Activated T-cell treated with anti-CD3 and anti-CD28 coated beads for 48 hours (primary cell): ENCODE data around the gene LGR6.

Experiments
- DNase-seq: peaks from one replicate; pipeline ENCODE4 v3.0.0-alpha.2; 2020; ENCODE audit warnings: low read depth

Gene LGR6

DNA sequence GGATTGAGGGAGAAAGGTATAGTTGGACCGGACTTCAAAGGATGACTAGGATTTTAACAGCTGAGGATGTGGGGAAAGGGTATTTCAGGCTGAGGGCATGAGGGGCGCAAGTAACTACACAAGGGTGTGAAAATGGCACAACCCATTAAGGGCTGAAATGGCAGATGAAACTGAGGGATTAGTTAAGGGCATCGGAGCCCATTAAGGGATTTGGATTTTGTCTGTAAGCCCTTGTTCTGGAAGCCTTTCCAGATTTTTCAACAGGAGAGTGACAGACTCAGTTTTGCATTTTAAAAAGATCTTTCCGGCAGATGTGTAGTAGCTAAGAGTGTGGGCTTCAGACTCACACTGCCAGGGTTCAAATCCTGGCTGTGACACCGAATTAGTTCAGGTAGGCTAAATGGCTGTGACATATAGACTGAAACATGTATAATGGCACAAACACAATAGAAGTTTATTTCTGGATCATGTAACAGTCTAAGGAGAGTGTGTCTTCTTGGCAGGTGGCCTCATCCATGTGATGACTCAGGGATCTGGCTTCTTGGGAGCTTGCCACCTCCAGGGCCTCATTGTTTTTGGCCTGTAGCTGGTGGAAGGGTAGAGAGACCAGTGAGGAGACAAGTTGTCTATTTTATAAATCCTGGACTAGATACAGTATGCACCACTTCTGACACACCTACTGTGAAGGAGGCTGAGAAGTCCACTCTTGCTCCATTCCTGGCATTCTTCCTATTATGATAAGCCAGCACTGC, 98.5 kb downstream of the LGR6 start:
- DNase-seq: no peak

DNA sequence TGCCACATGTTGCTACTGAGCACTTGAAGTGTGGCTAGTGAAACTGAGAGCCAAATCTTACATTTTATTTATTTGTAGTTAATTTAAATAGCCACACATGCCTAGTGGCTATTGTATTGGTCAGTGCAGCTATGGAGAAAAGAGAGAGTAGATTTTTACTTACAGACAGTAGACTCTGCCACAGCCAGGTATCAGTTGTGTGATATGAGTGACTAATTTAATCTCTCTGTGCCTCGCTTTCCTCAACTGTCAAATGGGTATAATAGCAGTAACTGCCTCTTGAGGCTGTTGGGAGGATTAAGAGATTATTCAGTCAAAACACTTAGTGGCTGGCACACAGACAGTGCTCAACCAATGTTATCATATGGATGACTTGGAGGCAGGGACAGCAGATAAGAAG, 99.2 kb downstream of the LGR6 start:
- no peak for DNase-seq

DNA sequence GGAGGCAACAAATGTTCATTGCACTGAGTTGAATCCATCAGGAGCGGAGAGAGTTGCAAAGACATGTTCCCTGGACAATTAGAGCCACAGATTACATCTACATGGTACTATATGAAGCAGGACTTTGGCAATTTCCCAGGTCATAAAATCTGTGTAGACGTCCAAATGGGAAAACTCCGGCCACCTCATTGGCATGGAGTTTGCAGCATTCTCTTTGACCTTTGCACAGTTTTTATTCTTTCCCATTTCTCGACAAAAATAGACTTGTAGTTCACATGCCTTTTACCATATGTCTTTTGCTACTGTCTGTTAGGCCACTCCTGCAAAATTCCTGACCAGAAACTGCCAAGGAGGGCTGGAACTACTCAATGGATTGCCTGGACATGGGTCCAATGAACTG, 100.0 kb downstream of the LGR6 start:
- DNase-seq: no peak

DNA sequence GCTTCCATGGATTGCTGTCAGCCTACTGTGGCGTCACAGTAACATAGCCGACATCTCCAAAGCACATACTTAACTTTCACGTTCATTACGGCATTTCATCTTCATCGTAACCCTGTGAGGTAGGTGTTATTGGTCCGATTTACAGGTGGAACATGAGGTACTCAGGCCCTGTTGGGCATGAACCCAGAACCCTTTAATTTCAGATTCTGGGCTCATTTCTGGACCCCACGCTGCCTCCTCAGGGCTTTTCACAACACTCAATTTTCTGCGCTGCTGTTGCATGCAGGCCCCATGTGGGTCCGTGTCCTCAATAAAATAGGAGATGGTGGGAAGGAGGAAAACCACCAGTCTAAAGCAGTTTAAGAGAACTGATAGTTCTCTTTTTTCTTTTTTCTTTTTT, 108.6 kb downstream of the LGR6 start:
- DNase-seq: no peak

DNA sequence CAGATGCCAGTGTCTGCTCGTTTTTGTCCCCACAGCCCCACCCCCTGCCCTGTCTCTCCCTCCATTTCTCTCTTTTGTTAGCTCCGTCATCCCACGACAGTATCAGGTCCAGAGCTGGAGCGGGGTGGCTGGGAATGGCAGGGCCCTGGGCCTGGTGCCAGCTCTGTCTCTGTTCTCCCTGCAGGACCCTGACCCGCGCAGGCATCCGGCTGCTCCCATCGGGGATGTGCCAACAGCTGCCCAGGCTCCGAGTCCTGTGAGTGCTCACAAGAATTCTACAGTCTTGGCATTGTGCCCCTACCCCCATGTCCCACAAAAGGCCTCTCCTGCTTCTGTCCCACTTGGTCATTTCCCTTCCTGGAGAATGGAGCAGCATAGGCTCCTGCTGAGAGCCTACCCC, 110.8 kb downstream of the LGR6 start:
- DNase-seq: no peak

DNA sequence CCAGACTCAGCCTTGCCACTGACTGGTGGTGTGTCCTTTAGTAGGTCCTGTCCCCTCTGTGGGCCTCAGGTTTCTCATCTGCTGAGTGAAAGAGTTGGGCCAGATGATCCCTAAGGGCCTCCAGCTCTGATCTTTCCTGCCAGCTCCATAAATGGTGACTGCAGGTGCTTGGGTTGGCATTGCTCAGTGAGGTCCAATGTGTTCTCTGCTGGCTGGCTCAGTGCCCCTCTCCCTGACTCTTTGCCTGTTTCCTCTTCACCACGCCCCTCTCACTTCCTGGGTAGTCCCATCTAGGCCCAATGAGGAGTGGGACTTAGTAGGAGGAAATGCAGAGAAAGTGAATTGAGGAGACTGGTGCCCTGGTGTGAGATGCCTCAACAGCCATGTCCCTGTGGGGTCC, 111.6 kb downstream of the LGR6 start:
- no peak for DNase-seq

DNA sequence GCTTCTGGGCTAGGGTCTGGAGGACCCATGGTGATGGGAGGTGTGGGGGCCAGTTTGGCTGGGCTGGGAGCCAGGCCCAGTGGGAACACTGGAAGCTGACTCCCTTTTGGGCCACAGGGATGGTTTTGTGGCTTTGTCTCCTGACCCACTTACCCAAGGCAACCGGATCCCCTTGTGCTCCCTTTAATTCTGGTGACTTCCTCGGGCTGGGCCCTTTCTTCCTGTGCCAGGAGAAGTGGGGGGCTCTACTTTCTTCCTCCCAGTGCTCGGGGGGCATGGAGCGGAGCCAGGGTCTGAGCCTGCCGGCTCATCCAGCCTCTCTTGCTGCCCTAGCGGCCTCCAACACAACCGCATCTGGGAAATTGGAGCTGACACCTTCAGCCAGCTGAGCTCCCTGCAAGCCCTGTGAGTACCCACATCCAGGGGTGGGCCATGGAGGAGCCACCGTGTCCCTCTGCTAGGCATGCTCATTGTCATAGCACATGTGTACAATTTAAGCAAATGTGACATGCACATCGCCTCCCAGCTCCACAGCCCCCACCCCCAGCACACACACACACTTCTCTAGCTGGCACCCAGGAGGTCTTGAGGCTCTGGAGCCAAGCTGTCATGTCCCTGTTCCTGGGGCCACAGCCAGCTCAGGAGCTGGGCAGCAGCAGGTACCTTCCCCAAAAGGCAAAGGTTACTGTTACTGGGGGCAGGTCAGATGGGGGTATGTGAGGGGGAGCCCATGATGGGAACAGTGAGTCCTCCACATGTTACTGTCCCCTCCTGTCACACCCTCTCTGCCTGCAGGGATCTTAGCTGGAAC, 113.1 kb downstream of the LGR6 start:
- DNase-seq: no peak

DNA sequence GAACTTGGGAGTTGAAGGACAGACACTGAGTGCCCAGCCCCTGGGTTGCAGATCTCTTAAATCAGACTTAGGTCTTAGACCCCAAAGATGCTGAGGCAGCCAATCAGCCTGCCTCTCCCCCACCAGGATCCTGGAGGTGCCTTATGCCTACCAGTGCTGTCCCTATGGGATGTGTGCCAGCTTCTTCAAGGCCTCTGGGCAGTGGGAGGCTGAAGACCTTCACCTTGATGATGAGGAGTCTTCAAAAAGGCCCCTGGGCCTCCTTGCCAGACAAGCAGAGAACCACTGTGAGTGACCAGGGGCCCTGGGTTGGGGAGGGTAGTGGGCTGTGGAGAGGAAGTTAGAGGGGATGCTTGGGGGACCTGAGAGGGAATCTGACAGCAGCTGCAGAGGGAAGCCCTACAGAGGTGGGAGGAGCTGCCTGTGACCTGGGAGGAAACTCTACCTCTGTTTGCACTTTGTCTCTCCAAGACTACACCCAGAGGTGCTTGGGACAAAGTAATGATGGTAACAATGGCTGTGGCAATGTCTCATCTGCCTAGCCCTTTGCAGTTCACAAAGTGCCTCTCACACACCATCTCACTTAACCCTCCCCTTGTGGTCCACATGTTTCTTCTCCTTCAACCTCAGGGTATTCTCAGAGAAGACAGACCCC, 116.6 kb downstream of the LGR6 start:
- no peak for DNase-seq

DNA sequence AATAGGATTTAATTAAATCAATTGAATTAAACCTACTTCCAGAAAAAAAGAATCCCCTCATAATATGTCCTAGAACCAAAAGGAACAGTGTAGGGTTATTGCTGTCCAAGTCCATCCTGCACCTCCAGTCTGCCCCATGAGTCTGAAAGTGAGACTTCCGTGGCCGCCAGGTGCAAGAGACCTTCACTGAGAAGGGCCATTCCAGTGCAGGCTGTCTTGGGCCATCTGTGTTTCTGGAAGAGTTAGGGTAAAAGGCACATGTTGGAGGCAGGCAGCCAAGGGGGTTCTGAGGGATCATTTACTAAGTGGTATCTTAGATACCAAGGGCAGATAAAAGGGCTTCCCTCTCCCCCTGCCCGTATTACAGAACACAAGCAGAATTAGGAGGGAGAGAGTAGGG, 117.1 kb downstream of the LGR6 start:
- no peak for DNase-seq

DNA sequence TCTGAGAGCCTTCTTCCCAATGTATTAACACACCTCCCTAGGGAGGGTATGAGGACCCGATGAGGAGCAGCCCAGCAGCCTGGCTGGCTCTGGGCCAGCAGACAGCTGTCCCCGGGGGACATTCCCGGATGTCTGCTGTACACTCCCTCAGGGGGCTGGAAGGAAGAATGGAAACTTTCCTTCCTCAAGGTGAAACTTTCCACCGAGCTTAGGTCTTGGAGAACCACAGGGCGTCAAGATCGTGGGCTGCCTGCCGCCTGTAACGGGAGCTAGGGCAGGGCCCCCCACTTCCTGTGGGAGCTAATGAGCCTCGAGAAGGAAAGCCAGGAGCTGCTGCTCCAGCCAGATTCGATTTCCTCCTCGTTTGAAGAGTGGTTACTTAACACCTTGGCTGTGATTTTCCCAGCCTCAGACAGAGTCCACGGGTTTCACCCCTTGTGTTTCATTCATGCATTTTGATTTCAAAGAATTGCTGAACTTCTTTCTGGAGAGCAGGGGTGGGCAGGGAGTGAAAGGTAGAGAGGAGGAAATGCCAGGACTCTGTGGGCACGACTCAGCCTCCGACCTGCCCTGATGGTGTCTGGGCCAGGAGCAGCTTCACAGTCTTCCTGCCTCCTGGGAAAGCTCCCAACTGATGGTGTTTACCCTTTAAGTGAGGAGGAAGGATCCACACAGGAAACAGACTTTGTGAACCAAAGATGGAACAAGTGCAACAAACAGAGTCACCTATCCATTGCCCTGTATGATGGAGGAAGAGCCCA, 118.5 kb downstream of the LGR6 start:
- no peak for DNase-seq

DNA sequence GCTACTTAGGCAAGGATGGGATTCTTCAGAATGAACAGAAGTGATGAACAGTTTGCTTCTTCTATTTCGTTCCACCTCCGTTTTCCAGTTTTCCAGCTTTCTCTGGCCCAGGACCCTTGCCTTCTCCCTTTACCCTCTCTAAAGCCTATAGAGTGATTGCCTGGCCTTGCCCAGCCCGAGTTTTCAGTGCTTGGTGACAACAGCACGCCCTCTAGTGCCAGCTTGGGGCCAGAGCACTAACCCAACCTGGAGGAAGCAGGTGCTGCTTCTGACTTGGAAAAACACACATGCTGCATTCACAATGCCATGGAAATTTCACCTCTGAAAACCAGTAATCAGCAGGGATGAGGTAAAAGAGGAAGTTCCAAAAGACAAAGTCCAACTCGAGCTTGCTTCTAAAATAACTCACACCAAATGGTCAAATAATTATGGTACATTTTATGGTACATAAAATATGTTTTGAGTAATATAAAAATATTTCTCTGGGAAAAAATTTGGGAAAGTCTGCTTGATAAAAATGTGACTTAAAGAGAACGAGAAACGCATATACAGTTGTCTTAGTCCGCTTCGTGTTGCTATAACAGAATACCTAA, 122.1 kb downstream of the LGR6 start:
- peak; percentile 62 for DNase-seq

DNA sequence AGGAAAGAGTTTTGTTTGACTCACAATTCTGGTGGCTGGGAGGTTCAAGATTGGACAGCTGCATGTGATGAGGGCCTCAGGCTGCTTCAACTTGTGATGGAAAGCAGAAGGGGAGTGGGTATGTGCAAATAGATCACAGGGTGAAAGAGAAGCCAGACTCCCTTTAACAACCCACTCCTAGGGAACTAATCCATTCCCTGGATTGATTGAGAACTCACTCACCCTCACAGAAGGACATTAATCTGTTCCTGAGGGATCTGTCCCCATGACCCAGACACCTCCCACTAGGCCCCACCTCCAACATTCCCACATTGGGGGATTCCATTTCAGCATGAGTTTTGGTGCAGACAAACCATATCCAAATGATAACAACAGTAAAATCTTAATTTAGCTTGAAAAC, 122.6 kb downstream of the LGR6 start:
- DNase-seq: no peak

DNA sequence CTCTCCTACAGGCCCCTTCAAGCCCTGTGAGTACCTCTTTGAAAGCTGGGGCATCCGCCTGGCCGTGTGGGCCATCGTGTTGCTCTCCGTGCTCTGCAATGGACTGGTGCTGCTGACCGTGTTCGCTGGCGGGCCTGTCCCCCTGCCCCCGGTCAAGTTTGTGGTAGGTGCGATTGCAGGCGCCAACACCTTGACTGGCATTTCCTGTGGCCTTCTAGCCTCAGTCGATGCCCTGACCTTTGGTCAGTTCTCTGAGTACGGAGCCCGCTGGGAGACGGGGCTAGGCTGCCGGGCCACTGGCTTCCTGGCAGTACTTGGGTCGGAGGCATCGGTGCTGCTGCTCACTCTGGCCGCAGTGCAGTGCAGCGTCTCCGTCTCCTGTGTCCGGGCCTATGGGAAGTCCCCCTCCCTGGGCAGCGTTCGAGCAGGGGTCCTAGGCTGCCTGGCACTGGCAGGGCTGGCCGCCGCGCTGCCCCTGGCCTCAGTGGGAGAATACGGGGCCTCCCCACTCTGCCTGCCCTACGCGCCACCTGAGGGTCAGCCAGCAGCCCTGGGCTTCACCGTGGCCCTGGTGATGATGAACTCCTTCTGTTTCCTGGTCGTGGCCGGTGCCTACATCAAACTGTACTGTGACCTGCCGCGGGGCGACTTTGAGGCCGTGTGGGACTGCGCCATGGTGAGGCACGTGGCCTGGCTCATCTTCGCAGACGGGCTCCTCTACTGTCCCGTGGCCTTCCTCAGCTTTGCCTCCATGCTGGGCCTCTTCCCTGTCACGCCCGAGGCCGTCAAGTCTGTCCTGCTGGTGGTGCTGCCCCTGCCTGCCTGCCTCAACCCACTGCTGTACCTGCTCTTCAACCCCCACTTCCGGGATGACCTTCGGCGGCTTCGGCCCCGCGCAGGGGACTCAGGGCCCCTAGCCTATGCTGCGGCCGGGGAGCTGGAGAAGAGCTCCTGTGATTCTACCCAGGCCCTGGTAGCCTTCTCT, 124.6 kb downstream of the LGR6 start:
- DNase-seq: no peak

DNA sequence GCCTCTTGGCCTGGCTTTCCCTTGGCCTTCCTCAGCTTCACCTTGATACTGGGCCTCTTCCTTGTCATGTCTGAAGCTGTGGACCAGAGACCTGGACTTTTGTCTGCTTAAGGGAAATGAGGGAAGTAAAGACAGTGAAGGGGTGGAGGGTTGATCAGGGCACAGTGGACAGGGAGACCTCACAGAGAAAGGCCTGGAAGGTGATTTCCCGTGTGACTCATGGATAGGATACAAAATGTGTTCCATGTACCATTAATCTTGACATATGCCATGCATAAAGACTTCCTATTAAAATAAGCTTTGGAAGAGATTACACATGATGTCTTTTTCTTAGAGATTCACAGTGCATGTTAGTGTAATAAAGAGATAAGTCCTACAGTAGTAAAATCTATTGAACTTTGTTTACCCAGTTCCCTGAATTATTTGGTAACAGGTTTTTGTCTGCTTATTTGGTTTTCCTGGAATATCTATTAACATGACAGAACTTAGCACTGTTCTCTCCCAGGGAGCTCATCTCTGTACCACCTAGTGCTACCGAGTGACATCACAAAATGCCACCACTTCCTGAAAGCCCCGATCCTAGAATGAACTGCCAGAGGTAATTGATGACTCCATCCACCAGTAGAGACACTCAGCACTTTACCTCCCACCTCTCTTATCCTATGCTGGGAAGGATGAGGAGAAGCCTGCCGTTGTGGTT, 125.9 kb downstream of the LGR6 start:
- no peak for DNase-seq

DNA sequence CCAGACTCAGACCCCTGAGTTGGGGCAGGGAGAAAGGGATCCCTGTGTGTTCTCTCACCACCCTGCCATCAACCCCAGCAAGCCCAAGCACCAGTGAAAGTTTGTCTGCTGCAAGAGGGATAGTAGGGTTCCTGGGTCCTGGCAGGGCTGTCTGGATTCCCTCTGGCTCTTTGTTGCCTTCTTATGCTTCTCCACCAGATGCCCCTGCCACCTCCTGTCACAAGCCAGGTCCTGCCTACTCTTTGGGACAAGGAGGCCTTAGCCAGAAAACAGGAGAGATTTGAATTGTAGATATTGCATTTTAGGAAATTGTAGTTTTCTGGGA, 126.4 kb downstream of the LGR6 start:
- DNase-seq: no peak

DNA sequence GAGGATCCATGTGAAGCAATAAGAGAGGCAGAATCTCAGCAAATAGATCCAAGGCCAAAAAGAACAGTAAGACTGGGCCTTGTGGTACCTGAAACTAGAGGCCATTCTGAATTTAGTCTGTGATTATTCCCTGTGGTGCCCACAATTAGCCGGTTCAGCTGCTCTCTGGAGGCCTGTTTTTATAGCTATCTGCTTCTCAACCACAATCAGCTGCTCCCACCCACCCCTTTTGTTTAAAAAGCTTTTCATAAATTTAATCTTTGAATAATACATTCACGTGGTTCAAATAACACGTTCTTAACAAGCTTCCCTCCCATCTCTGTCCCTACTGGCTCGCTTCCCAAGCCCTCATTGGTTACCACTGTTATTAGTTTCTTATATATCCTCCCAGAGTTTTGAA, 130.1 kb downstream of the LGR6 start:
- no peak for DNase-seq

DNA sequence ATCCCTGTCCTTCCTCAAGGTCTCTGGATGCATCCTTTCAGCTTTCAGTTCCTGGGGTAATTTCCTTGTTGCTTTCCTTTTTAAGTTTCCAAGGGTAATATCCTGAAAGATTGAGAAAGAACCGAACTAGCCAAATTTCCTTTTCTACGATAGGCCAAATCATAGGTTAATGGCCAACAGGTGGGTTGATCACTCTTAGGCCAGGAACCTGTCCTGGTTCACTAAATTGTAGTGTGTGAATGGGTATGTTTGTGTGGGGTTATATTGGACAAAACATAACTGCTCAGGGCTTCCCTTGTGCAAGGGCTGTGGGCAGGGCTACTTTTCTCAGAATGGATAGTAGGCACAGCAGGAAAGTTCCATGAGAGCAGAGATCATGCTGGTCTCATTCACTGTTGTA, 131.0 kb downstream of the LGR6 start:
- DNase-seq: no peak

DNA sequence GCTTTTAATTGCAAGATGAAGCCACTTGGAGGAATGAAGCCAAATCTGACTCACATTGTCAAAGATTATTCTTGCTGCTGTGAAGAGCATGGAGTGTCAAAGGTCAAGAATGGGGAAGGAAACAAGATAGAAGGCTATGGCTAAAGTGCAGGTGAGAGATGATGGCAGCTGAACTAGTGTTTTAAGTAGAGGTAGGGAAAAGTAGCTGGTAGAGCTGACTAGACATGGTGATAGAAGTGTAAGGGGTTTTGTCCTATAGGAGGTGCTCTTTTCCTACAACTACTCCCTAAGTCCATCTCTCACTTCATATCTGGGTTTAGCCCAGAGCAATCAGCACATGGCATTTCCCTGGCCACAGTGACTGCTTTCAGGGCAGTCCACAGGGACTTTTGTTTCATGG, 136.3 kb downstream of the LGR6 start:
- DNase-seq: no peak

DNA sequence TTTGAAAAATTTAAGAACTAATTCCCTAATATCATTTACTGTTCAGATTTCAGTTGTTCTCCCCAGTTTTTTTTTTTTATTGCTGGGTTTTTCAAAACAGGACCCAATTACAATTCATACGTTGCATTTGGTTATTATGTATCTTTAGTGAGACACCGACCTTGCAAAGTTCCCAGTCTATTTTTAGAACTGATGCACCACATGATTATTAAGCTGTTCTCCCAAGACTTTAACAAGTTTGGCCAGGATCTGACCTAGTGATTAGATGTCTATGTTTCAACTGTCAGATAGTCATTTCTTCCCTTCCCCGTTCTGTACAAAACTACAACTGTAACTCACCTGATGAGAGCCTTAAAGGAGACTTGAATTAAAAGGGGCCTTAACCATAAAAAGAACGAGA, 140.3 kb downstream of the LGR6 start:
- no peak for DNase-seq

DNA sequence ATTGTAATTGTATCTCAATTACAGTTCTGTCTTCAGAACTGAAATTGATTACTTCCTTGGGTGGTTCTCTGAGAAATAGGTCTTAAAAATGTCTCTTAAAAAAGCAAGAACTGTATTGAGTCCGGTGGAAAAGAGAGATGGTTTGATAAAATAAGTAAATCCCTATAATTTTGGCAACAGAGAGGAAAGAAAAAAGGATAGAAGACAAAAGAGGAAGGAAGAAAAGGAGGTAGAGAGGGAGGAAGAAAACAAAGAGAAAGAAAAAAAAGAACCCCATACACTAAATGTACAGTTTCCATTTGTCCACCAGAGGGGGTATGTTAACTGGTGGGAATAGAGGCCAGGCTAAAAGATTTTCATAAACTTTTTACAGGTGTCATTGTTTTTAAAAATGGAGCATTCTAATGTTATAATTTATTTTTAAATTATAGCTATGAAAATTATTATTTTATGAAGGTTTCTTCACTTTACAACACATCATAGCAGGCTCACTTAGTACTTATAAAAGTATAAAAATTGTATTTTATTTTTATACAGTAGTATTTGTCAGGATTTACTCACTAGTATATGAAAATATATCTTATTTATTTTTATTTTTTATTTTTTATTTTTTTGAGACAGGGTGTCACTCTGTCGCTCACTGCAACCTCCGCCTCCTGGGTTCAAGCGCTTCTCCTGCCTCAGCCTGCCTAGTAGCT, 150.2 kb downstream of the LGR6 start:
- DNase-seq: no peak
